ENCODE measurements around the gene ST7. TPM values are rescaled to one million over a fixed set of nuclear protein-coding genes. Genes with fewer than 3 reads are reported as not detected.
"Not testable (repeated sequence)": the region's sequence is repeated elsewhere in the genome, so short reads cannot be mapped to it uniquely, and the experiment has no call there.

Gene ST7
- total RNA-seq, 1 experiment from 2014 or later, result 22.6 TPM

GRCh38 chr7:117017017-117017451, 63.7 kb downstream of the ST7 start:
- in situ Hi-C loops (cut with HindIII; ENCODE audit: low pct_unique_long_range_greater_than_20kb, low sequenced_read_pairs), result no loop called here
- no peak for DNase-seq (ENCODE audit: low read depth)

- in situ Hi-C loops (cut with HindIII; ENCODE audit: low pct_unique_long_range_greater_than_20kb, low sequenced_read_pairs), result no loop called here
- no peak for DNase-seq (ENCODE audit: low read depth)
Observed at GRCh38 chr7:117017702-117018266, 64.5 kb downstream of the ST7 start.

GRCh38 chr7:117018713-117019112, 65.4 kb downstream of the ST7 start:
- DNase-seq (ENCODE audit: low read depth), result no peak
- in situ Hi-C loops (cut with HindIII; ENCODE audit: low pct_unique_long_range_greater_than_20kb, low sequenced_read_pairs), result no loop called here

- in situ Hi-C loops (cut with HindIII; ENCODE audit: low pct_unique_long_range_greater_than_20kb, low sequenced_read_pairs), result no loop called here
- DNase-seq (ENCODE audit: low read depth), result no peak
Observed at GRCh38 chr7:117019287-117019686, 66.0 kb downstream of the ST7 start.

- DNase-seq (ENCODE audit: low read depth), result no peak
- in situ Hi-C loops (cut with HindIII; ENCODE audit: low pct_unique_long_range_greater_than_20kb, low sequenced_read_pairs), result no loop called here
Observed at GRCh38 chr7:117019786-117020590, 66.7 kb downstream of the ST7 start.

GRCh38 chr7:117020591-117020973, 67.3 kb downstream of the ST7 start:
- no peak for DNase-seq (ENCODE audit: low read depth)
- in situ Hi-C loops (cut with HindIII; ENCODE audit: low pct_unique_long_range_greater_than_20kb, low sequenced_read_pairs), result no loop called here

- in situ Hi-C loops (cut with HindIII; ENCODE audit: low pct_unique_long_range_greater_than_20kb, low sequenced_read_pairs), result no loop called here
- DNase-seq (ENCODE audit: low read depth), result no peak
Observed at GRCh38 chr7:117021366-117021765, 68.1 kb downstream of the ST7 start.

- in situ Hi-C loops (cut with HindIII; ENCODE audit: low pct_unique_long_range_greater_than_20kb, low sequenced_read_pairs), result no loop called here
- no peak for DNase-seq (ENCODE audit: low read depth)
Observed at GRCh38 chr7:117021986-117022385, 68.7 kb downstream of the ST7 start.

- no peak for DNase-seq (ENCODE audit: low read depth)
- in situ Hi-C loops (cut with HindIII; ENCODE audit: low pct_unique_long_range_greater_than_20kb, low sequenced_read_pairs), result no loop called here
Observed at GRCh38 chr7:117023325-117023854, 70.1 kb downstream of the ST7 start.

GRCh38 chr7:117024811-117025210, 71.5 kb downstream of the ST7 start:
- in situ Hi-C loops (cut with HindIII; ENCODE audit: low pct_unique_long_range_greater_than_20kb, low sequenced_read_pairs), result no loop called here
- DNase-seq (ENCODE audit: low read depth), result no peak

GRCh38 chr7:117025891-117026290, 72.6 kb downstream of the ST7 start:
- in situ Hi-C loops (cut with HindIII; ENCODE audit: low pct_unique_long_range_greater_than_20kb, low sequenced_read_pairs), result no loop called here
- no peak for DNase-seq (ENCODE audit: low read depth)

- in situ Hi-C loops (cut with HindIII; ENCODE audit: low pct_unique_long_range_greater_than_20kb, low sequenced_read_pairs); DNase-seq (ENCODE audit: low read depth): not testable (repeated sequence)
Observed at GRCh38 chr7:117030346-117030745, 77.0 kb downstream of the ST7 start.

GRCh38 chr7:117030793-117031192, 77.5 kb downstream of the ST7 start:
- in situ Hi-C loops (cut with HindIII; ENCODE audit: low pct_unique_long_range_greater_than_20kb, low sequenced_read_pairs); DNase-seq (ENCODE audit: low read depth): not testable (repeated sequence)

GRCh38 chr7:117032810-117033209, 79.5 kb downstream of the ST7 start:
- in situ Hi-C loops (cut with HindIII; ENCODE audit: low pct_unique_long_range_greater_than_20kb, low sequenced_read_pairs), result no loop called here
- no peak for DNase-seq (ENCODE audit: low read depth)

- in situ Hi-C loops (cut with HindIII; ENCODE audit: low pct_unique_long_range_greater_than_20kb, low sequenced_read_pairs), result no loop called here
- DNase-seq (ENCODE audit: low read depth), result no peak
Observed at GRCh38 chr7:117034851-117035464, 81.7 kb downstream of the ST7 start.

- in situ Hi-C loops (cut with HindIII; ENCODE audit: low pct_unique_long_range_greater_than_20kb, low sequenced_read_pairs), result no loop called here
Observed at GRCh38 chr7:117035465-117035862, 82.2 kb downstream of the ST7 start.

GRCh38 chr7:117036053-117036669, 82.9 kb downstream of the ST7 start:
- no peak for DNase-seq (ENCODE audit: low read depth)

More at GRCh38 chr7:117035465-117035862, 82.2 kb downstream of the ST7 start:
- no peak for DNase-seq (ENCODE audit: low read depth)

GRCh38 chr7:117036836-117037235, 83.5 kb downstream of the ST7 start:
- no peak for DNase-seq (ENCODE audit: low read depth)
- in situ Hi-C loops (cut with HindIII; ENCODE audit: low pct_unique_long_range_greater_than_20kb, low sequenced_read_pairs), result no loop called here

More at GRCh38 chr7:117036053-117036669, 82.9 kb downstream of the ST7 start:
- in situ Hi-C loops (cut with HindIII; ENCODE audit: low pct_unique_long_range_greater_than_20kb, low sequenced_read_pairs), result no loop called here

- in situ Hi-C loops (cut with HindIII; ENCODE audit: low pct_unique_long_range_greater_than_20kb, low sequenced_read_pairs), result no loop called here
Observed at GRCh38 chr7:117038408-117038807, 85.1 kb downstream of the ST7 start.

More at GRCh38 chr7:117038408-117038807, 85.1 kb downstream of the ST7 start:
- DNase-seq (ENCODE audit: low read depth), result no peak
